A673 (cell line): ENCODE measurements around the gene TAS1R2.

ENCODE experiments used
- CTCF ChIP-seq: fragments of 300-800, 200-600 bp; sonication (generic); conservative IDR thresholded peaks from 2 replicates; pipeline ENCODE4 v1.5.1; 2017; ENCODE audit warnings: low read depth, mild to moderate bottlenecking, antibody characterized with exemption, low read length, moderate library complexity, mixed read lengths
- EZH2 ChIP-seq: fragments of 200-600 bp; sonication (generic); IDR thresholded peaks from 2 replicates; pipeline ENCODE4 v1.6.1; 2017; ENCODE audit warnings: borderline replicate concordance, low read depth, mild to moderate bottlenecking, mixed read lengths, antibody characterized with exemption, low read length; ENCODE audit not compliant: poor library complexity, severe bottlenecking

GRCh38 chr1:18876210-18876609, 16.8 kb upstream of the TAS1R2 start:
- no peak for TF ChIP-seq CTCF
- no peak for TF ChIP-seq EZH2
